Heart left ventricle (tissue), 16 donors: ENCODE measurements around the gene GALNT2. TPM values are rescaled to one million over a fixed set of nuclear protein-coding genes. Genes with fewer than 3 reads are reported as not detected.
A peak's percentile ranks its signal among the peaks of the same experiment; 100 is the strongest.

Experiments
- ATAC-seq, 4 donors: fragments of 200-7000 bp; cut with Tn5 transposase; one replicate each; pipeline ENCODE4 v1.9.1; 2020 to 2022; ENCODE audit warnings: moderate library complexity in 4 of 4, mild to moderate bottlenecking in 3 of 4, moderate number of reproducible peaks in 1 of 4
- DNase-seq, 5 donors: peaks; one replicate each; pipeline ENCODE4 v3.0.0-alpha.2; 2020
- H3K27ac ChIP-seq, 12 donors: fragments of 200-600 bp; sonication (generic) in 4 of 12; one replicate each; pipeline versions ENCODE4 v1.5.0 to v1.8.0; 2016 to 2022; ENCODE audit warnings: mild to moderate bottlenecking in 2 of 12
- H3K27me3 ChIP-seq, 9 donors: fragments of 200-600 bp; sonication (generic) in 2 of 9; one replicate each; pipeline versions ENCODE4 v1.5.1 to v1.8.0; 2016 to 2022; ENCODE audit warnings: mild to moderate bottlenecking in 3 of 9
- H3K36me3 ChIP-seq, 9 donors: fragments of 200-600 bp; sonication (generic) in 2 of 9; one replicate each; pipeline versions ENCODE4 v1.5.0 to v1.8.0; 2018 to 2022; ENCODE audit warnings: mild to moderate bottlenecking in 2 of 9
- H3K4me1 ChIP-seq, 12 donors: fragments of 200-600 bp; sonication (generic) in 4 of 12; one replicate each; pipeline versions ENCODE4 v1.5.0 to v1.8.0; 2016 to 2022; ENCODE audit warnings: mild to moderate bottlenecking in 3 of 12
- H3K4me3 ChIP-seq, 12 donors: fragments of 200-600 bp; sonication (generic) in 4 of 12; one replicate each; pipeline versions ENCODE4 v1.5.0 to v1.8.0; 2017 to 2022; ENCODE audit warnings: mild to moderate bottlenecking in 9 of 12, moderate library complexity in 4 of 12
- H3K9me3 ChIP-seq, 12 donors: fragments of 200-600 bp; sonication (generic) in 4 of 12; one replicate each; pipeline versions ENCODE4 v1.5.0 to v1.8.0; 2016 to 2022; ENCODE audit warnings: mild to moderate bottlenecking in 1 of 12
- POLR2A ChIP-seq, 2 donors: fragments of 450-650 bp; IDR thresholded peaks; one replicate each; pipeline ENCODE4 v1.6.1; 2017; ENCODE audit warnings: antibody characterized with exemption in 2 of 2, mild to moderate bottlenecking in 2 of 2, moderate library complexity in 2 of 2
- WGBS, 4 donors: extraction: QIAGEN DNeasy Blood & Tissue Kit in 2 of 4; methylation state at CpG; one replicate each; pipeline versions ENCODE4 v1.1.5 to v1.1.7; 2013 to 2018; 5-methylcytosine and 5-hydroxymethylcytosine counted together
- intact Hi-C, 10 donors: fragments of 100-400 bp; cut with DNase I; formaldehyde crosslinking; loops; one replicate each; pipeline versions ENCODE4 v1.11.1 to v1.14.2; 2022
- polyA plus RNA-seq, 2 donors: library from polyadenylated mRNA; stranded (reverse); fragments of 200-250 nt; gene quantifications; one replicate each; pipeline ENCODE4 v1.2.3, GENCODE V29; 2013
- total RNA-seq, 9 donors: library from RNA; depleted of rRNA in 2 of 9; stranded (reverse); fragments of >200 nt in 2 of 9; fragmentation: NEBNext Ultra II Directional in 3 of 9; extraction: Animal tissue kit (Norgen Biotek cat#: 25700) in 3 of 9; gene quantifications; one replicate each; pipeline versions ENCODE4 v1.1.0 to v1.2.4, GENCODE V29; 2016 to 2023
- TF ChIP-seq, protein P1 (sequence below), 12 donors: fragments of 200-600 bp; sonication (generic) in 4 of 12; IDR thresholded peaks; one replicate each; pipeline versions ENCODE4 v1.5.0 to v1.8.0; 2018 to 2022; ENCODE audit warnings: antibody characterized with exemption in 12 of 12, mild to moderate bottlenecking in 5 of 12
- donor health status: ischemic (EF 13 %, LVEDD 7.1; RV severe dilation, severe dysfunction).
- donor health status: healthy with polysubstance abuse.
- donor health status: DM: no; HTN: yes; CAD: no.
- donor health status: DM: no; HTN: no; CAD: no.
- donor health status: ischemic (EF 25% LVEDD 6.9; RV normal size, moderate dysfunction).
- donor health status: ischemic (EF 25% LVEDD 5.7; RV mildly dilated, moderate dysfunction).
- donor health status: healthy.
- donor health status: DM: yes; HTN: yes; CAD: no.
- donor health status: ischemic (EF 35%, LVEDD 5.7; RV mildly dilated, moderate dysfunction).
- donor health status: nonischemic (EF 11% LVEDD 7.7; RV severe dilation, severe dysfunction).
- donor health status: DM: yes; HTN: yes; CAD: no.
- donor health status: PGD.
- donor health status: ischemic (EF 29% LVEDD 5.4; RV normal size, mild dysfunction).
- donor health status: nonischemic (EF 23%, LVEDD 6.1; RV moderate dilation, normal function).

Gene GALNT2
- total and polyA plus RNA-seq, 11 donors: 10.1 to 44.9 (median 31.6) TPM

DNA sequence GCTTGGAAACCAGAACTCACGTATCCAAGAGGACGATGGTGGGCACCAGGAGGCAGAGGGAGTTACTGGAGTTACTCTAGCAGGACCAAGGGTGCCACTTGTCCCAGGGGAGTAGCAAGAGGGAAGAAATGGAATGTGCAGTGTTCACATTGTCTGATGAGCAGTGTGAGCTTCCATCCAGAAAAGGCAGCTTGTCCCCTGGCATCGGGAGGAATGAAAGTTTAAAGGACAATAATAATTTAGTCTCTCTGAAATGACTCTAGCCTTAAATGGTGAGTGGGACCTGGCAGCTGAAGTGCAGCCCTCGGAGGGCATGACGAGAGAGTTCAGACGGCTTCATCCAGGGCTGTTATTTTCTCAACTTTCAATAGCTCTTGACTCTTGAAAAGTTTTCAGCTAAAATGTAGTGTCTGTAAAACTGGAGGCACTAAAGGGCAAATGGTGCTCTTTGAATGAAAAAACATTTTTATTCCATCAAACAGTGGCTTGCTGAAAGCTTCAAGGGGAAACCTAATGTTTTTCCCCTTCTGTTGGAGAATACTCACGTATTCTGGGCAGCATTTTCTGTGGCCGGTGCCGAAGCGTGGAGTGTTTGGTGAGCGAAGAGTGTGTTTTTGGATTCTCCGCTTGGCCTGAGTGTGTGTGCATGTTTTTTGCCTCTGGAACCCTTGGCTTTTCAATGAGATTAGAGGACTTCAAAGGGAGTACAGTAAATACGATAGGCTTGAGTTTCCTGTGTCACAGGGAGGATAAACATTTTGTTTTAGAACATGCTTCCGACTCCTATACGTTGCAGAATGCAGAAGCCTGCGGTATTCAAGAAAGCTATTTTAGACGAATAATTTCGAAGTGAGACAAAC, 157.3 kb downstream of the GALNT2 start:
- Histone ChIP-seq H3K27ac (peak overlapping the region in 3 of 12 donors; percentile 14 to 51 (median 25)), H3K4me1 (peaks cover 0 to 35% (median 18%) of the 10 kb centered on the region in 12 donors), H3K36me3 (no peaks in the 10 kb centered on the region), H3K9me3 (no peaks in the 10 kb centered on the region), H3K4me3 (peak overlapping the region in 2 of 12 donors; percentile 2 to 17), H3K27me3 (no peaks in the 10 kb centered on the region)
- intact Hi-C loops: no loop called here
- WGBS, 4 donors: 88 to 91% (median 90%) methylated on average over 18 of the region's 18 CpGs
- ATAC-seq (no peak), DNase-seq (no peak)
- TF ChIP-seq POLR2A (IDR thresholded peaks at IDR 0.05): no peak
- TF ChIP-seq, protein P1, sequence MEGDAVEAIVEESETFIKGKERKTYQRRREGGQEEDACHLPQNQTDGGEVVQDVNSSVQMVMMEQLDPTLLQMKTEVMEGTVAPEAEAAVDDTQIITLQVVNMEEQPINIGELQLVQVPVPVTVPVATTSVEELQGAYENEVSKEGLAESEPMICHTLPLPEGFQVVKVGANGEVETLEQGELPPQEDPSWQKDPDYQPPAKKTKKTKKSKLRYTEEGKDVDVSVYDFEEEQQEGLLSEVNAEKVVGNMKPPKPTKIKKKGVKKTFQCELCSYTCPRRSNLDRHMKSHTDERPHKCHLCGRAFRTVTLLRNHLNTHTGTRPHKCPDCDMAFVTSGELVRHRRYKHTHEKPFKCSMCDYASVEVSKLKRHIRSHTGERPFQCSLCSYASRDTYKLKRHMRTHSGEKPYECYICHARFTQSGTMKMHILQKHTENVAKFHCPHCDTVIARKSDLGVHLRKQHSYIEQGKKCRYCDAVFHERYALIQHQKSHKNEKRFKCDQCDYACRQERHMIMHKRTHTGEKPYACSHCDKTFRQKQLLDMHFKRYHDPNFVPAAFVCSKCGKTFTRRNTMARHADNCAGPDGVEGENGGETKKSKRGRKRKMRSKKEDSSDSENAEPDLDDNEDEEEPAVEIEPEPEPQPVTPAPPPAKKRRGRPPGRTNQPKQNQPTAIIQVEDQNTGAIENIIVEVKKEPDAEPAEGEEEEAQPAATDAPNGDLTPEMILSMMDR (IDR thresholded peaks at IDR 0.05): no peak

DNA sequence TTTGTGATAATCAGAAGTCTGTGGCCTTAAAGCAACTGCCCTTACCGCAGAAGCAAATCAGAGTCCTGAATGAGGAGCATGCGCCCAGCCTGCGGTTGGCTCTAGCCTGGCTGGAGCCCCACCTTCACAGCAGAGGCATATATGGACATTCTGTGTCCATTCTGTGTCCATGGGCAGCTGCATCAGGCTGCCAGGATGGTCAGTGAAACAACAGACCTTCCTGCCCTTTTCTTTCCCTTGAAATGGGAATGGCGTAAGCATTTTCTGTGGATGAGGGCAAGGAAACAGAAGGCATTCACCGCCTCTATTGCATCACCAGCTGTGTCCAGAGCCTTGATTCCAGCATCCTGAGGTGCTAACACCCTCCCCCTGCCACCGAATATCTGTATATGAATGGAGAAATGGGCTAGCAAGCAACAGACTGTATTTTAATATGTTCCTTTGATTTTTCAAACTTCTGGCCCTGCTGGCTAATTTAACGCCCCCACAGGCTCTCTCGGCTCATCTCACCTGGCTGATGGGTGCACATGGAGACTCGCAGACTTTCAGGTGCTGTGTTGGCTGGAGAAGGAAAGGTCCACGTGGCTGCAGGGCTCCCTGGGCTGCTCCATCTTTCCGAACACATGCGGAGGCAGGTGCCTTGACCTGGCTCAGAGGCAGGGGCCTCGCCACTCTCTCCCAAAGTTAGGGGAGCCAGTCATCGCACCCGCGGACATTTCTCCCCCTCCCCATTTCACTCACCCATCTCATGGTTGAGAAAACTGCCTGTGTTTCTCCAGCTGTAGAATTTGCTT, 159.2 kb downstream of the GALNT2 start:
- 90 to 95% (median 93%) methylated on average over 16 of the region's 16 CpGs for WGBS, 4 donors
- no peak overlapping the region for H3K27ac ChIP-seq
- intact Hi-C loops: no loop called here
- no peaks in the 10 kb centered on the region for H3K9me3 ChIP-seq
- TF ChIP-seq POLR2A (IDR thresholded peaks at IDR 0.05): no peak
- TF ChIP-seq, protein P1 (IDR thresholded peaks at IDR 0.05): no peak
- H3K27me3 ChIP-seq: no peaks in the 10 kb centered on the region
- ATAC-seq: no peak
- peaks cover 0 to 45% (median 29%) of the 10 kb centered on the region in 12 donors for H3K4me1 ChIP-seq
- H3K4me3 ChIP-seq: no peak overlapping the region
- H3K36me3 ChIP-seq: no peaks in the 10 kb centered on the region
- DNase-seq: peak in 1 of 5 donors; percentile 15

DNA sequence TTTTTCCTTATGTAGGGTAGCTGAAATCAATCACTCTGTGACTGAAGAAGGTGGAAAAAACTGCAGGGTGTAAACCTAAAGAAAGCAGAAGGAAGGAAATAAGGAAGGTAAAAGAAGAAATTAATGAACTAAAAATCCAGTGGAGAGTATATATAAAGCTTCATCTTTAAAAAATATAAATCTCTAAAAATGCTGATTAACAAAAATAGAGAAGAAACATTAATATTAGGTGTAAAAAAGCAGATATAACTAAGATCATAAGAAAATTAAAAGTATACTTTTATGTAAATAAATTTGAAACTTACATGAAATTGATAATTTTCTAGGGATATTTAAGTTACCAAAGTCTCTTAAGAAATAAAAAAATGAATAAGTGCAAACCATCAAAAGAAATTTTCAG, 159.8 kb downstream of the GALNT2 start:
- Histone ChIP-seq H3K4me1 (peaks cover 0 to 43% (median 32%) of the 10 kb centered on the region in 12 donors), H3K9me3 (no peaks in the 10 kb centered on the region), H3K27me3 (no peaks in the 10 kb centered on the region), H3K36me3 (no peaks in the 10 kb centered on the region), H3K4me3 (no peak overlapping the region), H3K27ac (no peak overlapping the region)
- no peak for DNase-seq
- ATAC-seq: no peak
- intact Hi-C loops: no loop called here
- TF ChIP-seq, protein P1 (IDR thresholded peaks at IDR 0.05): no peak
- TF ChIP-seq POLR2A (IDR thresholded peaks at IDR 0.05): no peak
